ENCODE data around the gene CAV3. TPM values are rescaled to one million over a fixed set of nuclear protein-coding genes. Genes with fewer than 3 reads are reported as not detected.
A peak's percentile ranks its signal among the peaks of the same experiment; 100 is the strongest.

CAV3 gene
- total and polyA plus RNA-seq, 2 experiments from 2014 or later, result 0.15 TPM; not detected in 1

- Histone ChIP-seq H3K9me3 (ENCODE audit: low read depth) (no peaks in the 10 kb centered on the region), H3K4me2 (ENCODE audit: unreplicated experiment) (peak overlapping the region; percentile 82), H2AFZ (peak overlapping the region; percentile 68), H3K9ac (0 out of 2 replicates have a peak overlapping the region, but pooled peaks have one; percentile 0), H3K36me3 (ENCODE audit: low read depth) (no peaks in the 10 kb centered on the region), H3K9me2 (ENCODE audit: insufficient read depth) (no peaks in the 10 kb centered on the region), H3K27me3 (replicated peaks; ENCODE audit: insufficient read depth) (no peaks in the 10 kb centered on the region), H3K4me1 (ENCODE audit: insufficient read depth) (peaks cover 45% of the 10 kb centered on the region), H4K20me1 (ENCODE audit: insufficient read depth) (no peaks in the 10 kb centered on the region), H3K27ac (peak overlapping the region; percentile 70), H3F3A (ENCODE audit: insufficient read depth) (peaks cover 43% of the 10 kb centered on the region), H3K79me2 (ENCODE audit: insufficient read depth) (no peaks in the 10 kb centered on the region), H3K4me3 (peak overlapping the region; percentile 49)
- DNase-seq, result peak; percentile 85
- WGBS, 2 experiments (ENCODE audit: low coverage in 1 of 2, low lambda C conversion rate in 2 of 2, missing lambda C conversion rate in 2 of 2), result 2 to 3% methylated on average over 13 of the region's 13 CpGs
- TF ChIP-seq EZH2phosphoT487 (IDR thresholded peaks at IDR 0.05; ENCODE audit: insufficient read depth, low read depth), result no peak
- TF ChIP-seq EZH2 (IDR thresholded peaks at IDR 0.05; ENCODE audit: insufficient read depth, poor library complexity, severe bottlenecking), result no peak
- in situ Hi-C loops (cut with MboI), result no loop called here
Measured at GRCh38 chr3:8741581-8742261, 8.1 kb downstream of the CAV3 start.

GRCh38 chr3:8743021-8743601 is 9.5 kb downstream of the CAV3 start:
- H3K4me1 ChIP-seq (ENCODE audit: insufficient read depth), result peaks cover 45% of the 10 kb centered on the region
- WGBS, 2 experiments (ENCODE audit: low coverage in 1 of 2, low lambda C conversion rate in 2 of 2, missing lambda C conversion rate in 2 of 2), result 33 to 37% methylated on average over 6 of the region's 6 CpGs
- no peaks in the 10 kb centered on the region for H3K27me3 ChIP-seq (replicated peaks; ENCODE audit: insufficient read depth)
- H3K9me2 ChIP-seq (ENCODE audit: insufficient read depth), result no peaks in the 10 kb centered on the region
- TF ChIP-seq EZH2 (IDR thresholded peaks at IDR 0.05; ENCODE audit: insufficient read depth, poor library complexity, severe bottlenecking), result no peak
- TF ChIP-seq EZH2phosphoT487 (IDR thresholded peaks at IDR 0.05; ENCODE audit: insufficient read depth, low read depth), result no peak
- in situ Hi-C loops (cut with MboI), result no loop called here
- no peak overlapping the region for H3K4me2 ChIP-seq (ENCODE audit: unreplicated experiment)
- H3K36me3 ChIP-seq (ENCODE audit: low read depth), result no peaks in the 10 kb centered on the region
- H3K4me3 ChIP-seq, result no peak overlapping the region
- no peaks in the 10 kb centered on the region for H3K9me3 ChIP-seq (ENCODE audit: low read depth)
- no peak overlapping the region; the same call in 1 of the 2 replicates for H3K9ac ChIP-seq
- peak overlapping the region; percentile 70 for H3K27ac ChIP-seq
- peak overlapping the region; percentile 17; the same call in 1 of the 2 replicates for H2AFZ ChIP-seq
- H3K79me2 ChIP-seq (ENCODE audit: insufficient read depth), result no peaks in the 10 kb centered on the region
- peaks cover 55% of the 10 kb centered on the region for H3F3A ChIP-seq (ENCODE audit: insufficient read depth)
- peak; percentile 85 for DNase-seq
- no peaks in the 10 kb centered on the region for H4K20me1 ChIP-seq (ENCODE audit: insufficient read depth)

DNA sequence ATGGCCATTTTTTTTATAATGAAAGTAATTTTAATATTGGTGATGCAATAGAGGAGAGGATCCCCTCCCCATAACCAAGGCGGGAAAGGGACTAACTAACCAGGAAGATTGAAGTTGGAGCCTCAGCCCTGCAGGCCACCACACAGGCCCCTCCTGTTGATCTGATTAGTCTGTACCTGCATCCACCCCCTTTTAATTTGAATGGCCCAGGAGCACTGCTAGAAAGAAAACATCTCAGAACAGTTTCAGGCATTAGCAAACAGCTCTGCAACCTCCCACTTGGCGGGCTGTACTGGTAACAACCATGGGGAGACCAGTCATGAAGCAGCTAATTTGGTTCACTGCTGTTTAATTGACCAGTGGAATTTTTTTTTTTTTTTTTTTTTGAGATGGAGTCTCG is 10.3 kb downstream of the CAV3 start:
- H3K9me2 ChIP-seq (ENCODE audit: insufficient read depth), result no peaks in the 10 kb centered on the region
- peak overlapping the region; percentile 70 for H3K27ac ChIP-seq
- H4K20me1 ChIP-seq (ENCODE audit: insufficient read depth), result no peaks in the 10 kb centered on the region
- H3F3A ChIP-seq (ENCODE audit: insufficient read depth), result peaks cover 63% of the 10 kb centered on the region
- DNase-seq, result peak; percentile 40
- no peak overlapping the region for H3K4me3 ChIP-seq
- H3K9ac ChIP-seq, result peak overlapping the region; percentile 37
- H3K36me3 ChIP-seq (ENCODE audit: low read depth), result no peaks in the 10 kb centered on the region
- H3K9me3 ChIP-seq (ENCODE audit: low read depth), result no peaks in the 10 kb centered on the region
- no peaks in the 10 kb centered on the region for H3K27me3 ChIP-seq (replicated peaks; ENCODE audit: insufficient read depth)
- peaks cover 45% of the 10 kb centered on the region for H3K4me1 ChIP-seq (ENCODE audit: insufficient read depth)
- H3K4me2 ChIP-seq (ENCODE audit: unreplicated experiment), result no peak overlapping the region
- no peak overlapping the region; the same call in 1 of the 2 replicates for H2AFZ ChIP-seq
- in situ Hi-C loops (cut with MboI), result no loop called here
- H3K79me2 ChIP-seq (ENCODE audit: insufficient read depth), result no peaks in the 10 kb centered on the region
- no peak for TF ChIP-seq EZH2 (IDR thresholded peaks at IDR 0.05; ENCODE audit: insufficient read depth, poor library complexity, severe bottlenecking)
- no peak for TF ChIP-seq EZH2phosphoT487 (IDR thresholded peaks at IDR 0.05; ENCODE audit: insufficient read depth, low read depth)
- WGBS, 2 experiments (ENCODE audit: low coverage in 1 of 2, low lambda C conversion rate in 2 of 2, missing lambda C conversion rate in 2 of 2), result 95 to 100% methylated on average over 2 to 3 of the region's 3 CpGs

GRCh38 chr3:8745619-8746370 is 12.2 kb downstream of the CAV3 start:
- in situ Hi-C loops (cut with MboI), result no loop called here
- no peak overlapping the region for H3K27ac ChIP-seq
- no peaks in the 10 kb centered on the region for H3K27me3 ChIP-seq (replicated peaks; ENCODE audit: insufficient read depth)
- H3K4me2 ChIP-seq (ENCODE audit: unreplicated experiment), result no peak overlapping the region
- no peak overlapping the region for H3K4me3 ChIP-seq
- H3K9me3 ChIP-seq (ENCODE audit: low read depth), result no peaks in the 10 kb centered on the region
- TF ChIP-seq EZH2 (IDR thresholded peaks at IDR 0.05; ENCODE audit: insufficient read depth, poor library complexity, severe bottlenecking), result no peak
- no peak for TF ChIP-seq EZH2phosphoT487 (IDR thresholded peaks at IDR 0.05; ENCODE audit: insufficient read depth, low read depth)
- no peak for DNase-seq
- 94 to 96% methylated on average over 24 to 25 of the region's 25 CpGs for WGBS, 2 experiments (ENCODE audit: low coverage in 1 of 2, low lambda C conversion rate in 2 of 2, missing lambda C conversion rate in 2 of 2)
- H3K79me2 ChIP-seq (ENCODE audit: insufficient read depth), result no peaks in the 10 kb centered on the region
- peaks cover 67% of the 10 kb centered on the region for H3F3A ChIP-seq (ENCODE audit: insufficient read depth)
- no peaks in the 10 kb centered on the region for H3K9me2 ChIP-seq (ENCODE audit: insufficient read depth)
- H4K20me1 ChIP-seq (ENCODE audit: insufficient read depth), result no peaks in the 10 kb centered on the region
- no peak overlapping the region for H3K9ac ChIP-seq
- H3K4me1 ChIP-seq (ENCODE audit: insufficient read depth), result peaks cover 32% of the 10 kb centered on the region
- H2AFZ ChIP-seq, result no peak overlapping the region
- H3K36me3 ChIP-seq (ENCODE audit: low read depth), result peaks cover 5% of the 10 kb centered on the region
